ENCODE data around the gene C2orf72.
"Not testable (repeated sequence)": the region's sequence is repeated elsewhere in the genome, so short reads cannot be mapped to it uniquely, and the experiment has no call there.

C2orf72 gene

GRCh38 chr2:231015478-231015877, 21.8 kb upstream of the C2orf72 start:
- DNase-seq (ENCODE audit: low spot score), result no peak

GRCh38 chr2:231015926-231016325, 21.4 kb upstream of the C2orf72 start:
- DNase-seq (ENCODE audit: low spot score), result no peak

- DNase-seq (ENCODE audit: low spot score), result no peak
These were observed 20.6 kb upstream of the C2orf72 start for GRCh38 chr2:231016566-231017230.

GRCh38 chr2:231017231-231017598, 20.1 kb upstream of the C2orf72 start:
- DNase-seq (ENCODE audit: low spot score), result peak; percentile 90

- no peak for DNase-seq (ENCODE audit: low spot score)
These were observed 19.1 kb upstream of the C2orf72 start for GRCh38 chr2:231018184-231018583.

GRCh38 chr2:231025059-231025458, 12.3 kb upstream of the C2orf72 start:
- not testable (repeated sequence) for DNase-seq (ENCODE audit: low spot score)

GRCh38 chr2:231028889-231029288, 8.4 kb upstream of the C2orf72 start:
- no peak for DNase-seq (ENCODE audit: low spot score)

GRCh38 chr2:231029563-231029962, 7.8 kb upstream of the C2orf72 start:
- no peak for DNase-seq (ENCODE audit: low spot score)

- DNase-seq (ENCODE audit: low spot score), result no peak
These were observed 6.6 kb upstream of the C2orf72 start for GRCh38 chr2:231030725-231031124.

GRCh38 chr2:231032575-231033140, 4.7 kb upstream of the C2orf72 start:
- DNase-seq (ENCODE audit: low spot score), result no peak

GRCh38 chr2:231033147-231034132, 3.9 kb upstream of the C2orf72 start:
- no peak for DNase-seq (ENCODE audit: low spot score)

- DNase-seq (ENCODE audit: low spot score), result no peak
These were observed 2.9 kb upstream of the C2orf72 start for GRCh38 chr2:231034291-231034882.

GRCh38 chr2:231036131-231036530, 1.2 kb upstream of the C2orf72 start:
- DNase-seq (ENCODE audit: low spot score), result no peak

- DNase-seq (ENCODE audit: low spot score), result no peak
These were observed 681 bp upstream of the C2orf72 start for GRCh38 chr2:231036578-231037106.

GRCh38 chr2:231037731-231038482, 584 bp downstream of the C2orf72 start:
- DNase-seq (ENCODE audit: low spot score), result no peak

- DNase-seq (ENCODE audit: low spot score), result no peak
These were observed 1.4 kb downstream of the C2orf72 start for GRCh38 chr2:231038483-231039293.

GRCh38 chr2:231039294-231039664, 2.0 kb downstream of the C2orf72 start:
- no peak for DNase-seq (ENCODE audit: low spot score)

- no peak for DNase-seq (ENCODE audit: low spot score)
These were observed 2.6 kb downstream of the C2orf72 start for GRCh38 chr2:231039821-231040364.

GRCh38 chr2:231041061-231041689, 3.9 kb downstream of the C2orf72 start:
- no peak for DNase-seq (ENCODE audit: low spot score)

GRCh38 chr2:231043796-231044195, 6.5 kb downstream of the C2orf72 start:
- no peak for DNase-seq (ENCODE audit: low spot score)

All from COLO829 (cell line).